ENCODE data around the gene CLIC2.

DNA sequence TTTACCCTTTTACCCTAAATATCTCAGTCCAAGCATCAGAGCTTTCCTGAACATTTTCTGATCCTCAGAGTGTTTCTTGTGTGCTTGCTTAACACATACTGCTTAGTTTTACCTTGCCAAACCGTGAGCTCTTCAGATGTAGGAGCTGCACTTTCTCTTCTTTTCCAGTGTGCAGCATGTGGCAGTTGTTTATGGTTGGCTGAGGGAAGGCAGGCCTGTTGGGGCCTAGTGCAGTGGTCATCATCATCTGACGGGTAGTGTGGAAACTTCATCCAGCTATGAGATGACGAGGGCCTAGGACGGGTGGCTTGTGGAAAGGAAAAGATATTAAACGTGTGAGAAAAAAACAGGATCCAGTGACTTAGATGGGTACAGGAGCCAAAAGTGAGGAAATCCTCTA lies 96.7 kb downstream of the CLIC2 start:
- TF ChIP-seq, protein P1, sequence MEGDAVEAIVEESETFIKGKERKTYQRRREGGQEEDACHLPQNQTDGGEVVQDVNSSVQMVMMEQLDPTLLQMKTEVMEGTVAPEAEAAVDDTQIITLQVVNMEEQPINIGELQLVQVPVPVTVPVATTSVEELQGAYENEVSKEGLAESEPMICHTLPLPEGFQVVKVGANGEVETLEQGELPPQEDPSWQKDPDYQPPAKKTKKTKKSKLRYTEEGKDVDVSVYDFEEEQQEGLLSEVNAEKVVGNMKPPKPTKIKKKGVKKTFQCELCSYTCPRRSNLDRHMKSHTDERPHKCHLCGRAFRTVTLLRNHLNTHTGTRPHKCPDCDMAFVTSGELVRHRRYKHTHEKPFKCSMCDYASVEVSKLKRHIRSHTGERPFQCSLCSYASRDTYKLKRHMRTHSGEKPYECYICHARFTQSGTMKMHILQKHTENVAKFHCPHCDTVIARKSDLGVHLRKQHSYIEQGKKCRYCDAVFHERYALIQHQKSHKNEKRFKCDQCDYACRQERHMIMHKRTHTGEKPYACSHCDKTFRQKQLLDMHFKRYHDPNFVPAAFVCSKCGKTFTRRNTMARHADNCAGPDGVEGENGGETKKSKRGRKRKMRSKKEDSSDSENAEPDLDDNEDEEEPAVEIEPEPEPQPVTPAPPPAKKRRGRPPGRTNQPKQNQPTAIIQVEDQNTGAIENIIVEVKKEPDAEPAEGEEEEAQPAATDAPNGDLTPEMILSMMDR (IDR thresholded peaks at IDR 0.05), result no peak
- TF ChIP-seq POLR2A (IDR thresholded peaks at IDR 0.05), result no peak

Data from uterus (tissue), 2 donors.